ENCODE data around the gene SH2D1A. TPM values are rescaled to one million over a fixed set of nuclear protein-coding genes. Genes with fewer than 3 reads are reported as not detected.

Gene SH2D1A
- total RNA-seq, 1 experiment from 2014 or later = not detected

DNA sequence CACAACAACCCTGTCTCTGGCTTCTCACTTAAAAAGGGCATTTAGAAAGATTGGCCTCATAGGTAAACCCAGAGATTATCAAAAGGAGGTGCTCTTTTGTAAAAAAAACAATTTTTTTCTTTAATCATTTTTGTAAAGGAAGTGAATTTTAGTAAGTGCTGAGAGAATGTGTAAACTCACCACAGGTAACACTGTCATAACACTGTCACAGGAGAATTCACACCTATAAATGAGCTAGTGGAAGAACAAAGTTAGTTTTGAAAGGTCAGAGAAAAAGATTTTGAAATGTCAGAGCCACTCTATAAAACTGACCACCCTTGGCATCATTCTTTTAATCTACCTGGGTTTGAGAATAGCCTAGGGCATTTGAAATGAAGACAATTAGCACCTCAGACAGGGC is 3.3 kb upstream of the SH2D1A start:
- Histone ChIP-seq H2BK12ac (ENCODE audit: insufficient read length, low read depth, low read length) (no peak overlapping the region), H3K27me3 (ENCODE audit: insufficient read depth, low read length) (no peaks in the 10 kb centered on the region), H3K23me2 (ENCODE audit: insufficient read length, low read depth, low read length, poor library complexity, severe bottlenecking) (no peaks in the 10 kb centered on the region), H3K9me3 (ENCODE audit: control insufficient read depth, low read depth, low read length) (no peaks in the 10 kb centered on the region), H3K4me1 (ENCODE audit: insufficient read depth, low read length) (no peaks in the 10 kb centered on the region), H2BK5ac (ENCODE audit: insufficient read length, low read length) (no peak overlapping the region), H4K5ac (ENCODE audit: insufficient read length, low read depth, low read length) (no peak overlapping the region), H3K79me1 (ENCODE audit: insufficient read depth, low read depth, low read length, poor library complexity, severe bottlenecking) (no peaks in the 10 kb centered on the region), H2BK20ac (ENCODE audit: low read depth, low read length, poor library complexity, severe bottlenecking) (no peak overlapping the region), H3K14ac (ENCODE audit: insufficient read depth, low read length) (no peak overlapping the region), H2BK120ac (ENCODE audit: low read depth, low read length, poor library complexity, severe bottlenecking) (no peak overlapping the region), H4K91ac (ENCODE audit: insufficient read length, low read depth, low read length) (no peak overlapping the region), H3K27ac (ENCODE audit: insufficient read length, low read depth, low read length) (no peak overlapping the region), H3K79me2 (ENCODE audit: insufficient read depth, low read length) (no peaks in the 10 kb centered on the region), H3K56ac (ENCODE audit: insufficient read length, low read depth, low read length) (no peak overlapping the region), H3K9ac (ENCODE audit: extremely low read depth, insufficient read length, low read length) (no peak overlapping the region), H4K20me1 (ENCODE audit: control insufficient read depth, insufficient read depth, insufficient read length) (no peaks in the 10 kb centered on the region), H2AK5ac (ENCODE audit: insufficient read length, low read length) (no peak overlapping the region), H3K23ac (ENCODE audit: insufficient read length, low read depth, low read length) (no peak overlapping the region), H3K4me2 (ENCODE audit: insufficient read depth, insufficient read length, low read length) (no peak overlapping the region), H3K18ac (ENCODE audit: insufficient read length, low read depth, low read length) (no peak overlapping the region), H4K8ac (replicated peaks; ENCODE audit: insufficient read length, low read depth, low read length) (no peak overlapping the region), H2AFZ (ENCODE audit: low read length) (no peak overlapping the region), H3K4ac (ENCODE audit: low read depth, low read length) (no peak overlapping the region), H2BK15ac (ENCODE audit: low read depth, low read length) (no peak overlapping the region), H3T11ph (ENCODE audit: low read length) (no peak overlapping the region)
- Mint-ChIP-seq H3K36me3 (ENCODE audit: insufficient read depth in 1 of 3, low read depth in 3 of 3) (no peaks in the 10 kb centered on the region), H3K27ac (no peak overlapping the region), H3K9me3 (peaks cover 0 to 4% of the 10 kb centered on the region in 2 experiments; a peak in 1 of 5 replicates), H3K27me3 (ENCODE audit: low read depth) (no peaks in the 10 kb centered on the region; the same call in 1 of the 2 replicates), H3K4me3 (no peak overlapping the region), H3K4me1 (peaks cover 12 to 15% of the 10 kb centered on the region in 2 experiments)
- DNase-seq = no peak
- TF ChIP-seq, protein P1, sequence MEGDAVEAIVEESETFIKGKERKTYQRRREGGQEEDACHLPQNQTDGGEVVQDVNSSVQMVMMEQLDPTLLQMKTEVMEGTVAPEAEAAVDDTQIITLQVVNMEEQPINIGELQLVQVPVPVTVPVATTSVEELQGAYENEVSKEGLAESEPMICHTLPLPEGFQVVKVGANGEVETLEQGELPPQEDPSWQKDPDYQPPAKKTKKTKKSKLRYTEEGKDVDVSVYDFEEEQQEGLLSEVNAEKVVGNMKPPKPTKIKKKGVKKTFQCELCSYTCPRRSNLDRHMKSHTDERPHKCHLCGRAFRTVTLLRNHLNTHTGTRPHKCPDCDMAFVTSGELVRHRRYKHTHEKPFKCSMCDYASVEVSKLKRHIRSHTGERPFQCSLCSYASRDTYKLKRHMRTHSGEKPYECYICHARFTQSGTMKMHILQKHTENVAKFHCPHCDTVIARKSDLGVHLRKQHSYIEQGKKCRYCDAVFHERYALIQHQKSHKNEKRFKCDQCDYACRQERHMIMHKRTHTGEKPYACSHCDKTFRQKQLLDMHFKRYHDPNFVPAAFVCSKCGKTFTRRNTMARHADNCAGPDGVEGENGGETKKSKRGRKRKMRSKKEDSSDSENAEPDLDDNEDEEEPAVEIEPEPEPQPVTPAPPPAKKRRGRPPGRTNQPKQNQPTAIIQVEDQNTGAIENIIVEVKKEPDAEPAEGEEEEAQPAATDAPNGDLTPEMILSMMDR (conservative IDR thresholded peaks at IDR 0.05) = no peak

All from H9 (cell line).